Colonic mucosa (tissue), 4 donors: ENCODE data around the gene MDFI. TPM values are rescaled to one million over a fixed set of nuclear protein-coding genes. Genes with fewer than 3 reads are reported as not detected.

Experiments
- DNase-seq: peaks from one replicate; pipeline ENCODE4 v3.0.0-alpha.2; 2020
- H3K27ac ChIP-seq: fragments of 200-600 bp; one replicate; pipeline ENCODE4 v1.8.0; 2021
- H3K27me3 ChIP-seq: fragments of 200-600 bp; one replicate; pipeline ENCODE4 v1.8.0; 2021
- H3K36me3 ChIP-seq: fragments of 200-600 bp; one replicate; pipeline ENCODE4 v1.8.0; 2021
- H3K4me1 ChIP-seq: fragments of 200-600 bp; one replicate; pipeline ENCODE4 v1.8.0; 2021; ENCODE audit warnings: mild to moderate bottlenecking
- H3K4me3 ChIP-seq: fragments of 200-600 bp; one replicate; pipeline ENCODE4 v1.8.0; 2021
- H3K9ac ChIP-seq, 2 donors: one replicate each; pipeline ENCODE4 v1.7.0; 2013; ENCODE audit warnings: control low read depth in 2 of 2, low read depth in 2 of 2, low read length in 2 of 2
- H3K9me3 ChIP-seq: fragments of 200-600 bp; one replicate; pipeline ENCODE4 v1.8.0; 2021
- CTCF ChIP-seq: fragments of 200-600 bp; IDR thresholded peaks from one replicate; pipeline ENCODE4 v1.8.0; 2022; ENCODE audit warnings: antibody characterized with exemption, mild to moderate bottlenecking
- intact Hi-C: fragments of 100-400 bp; cut with DNase I; formaldehyde crosslinking; loops from one replicate; pipeline ENCODE4 v1.14.1; 2022
- total RNA-seq, 2 donors: library from RNA; stranded (reverse); fragmentation: NEBNext Ultra II Directional in 1 of 2; extraction: Animal tissue kit (Norgen Biotek cat#: 25700) in 1 of 2; gene quantifications; one replicate each; pipeline ENCODE4 v1.2.1, GENCODE V29; 2021
- donor health status: healthy.
- donor health status: DM: no; HTN: no; CAD: no.
- donor health status: DM: no; HTN: no; CAD: no.

MDFI gene
- total RNA-seq, 2 donors from 2014 or later = 1.1 to 1.9 TPM

- DNase-seq = no peak
- no peak overlapping the region for H3K27ac ChIP-seq
- H3K27me3 ChIP-seq = no peaks in the 10 kb centered on the region
- H3K36me3 ChIP-seq = no peaks in the 10 kb centered on the region
- no peaks in the 10 kb centered on the region for H3K4me1 ChIP-seq
- no peak for TF ChIP-seq CTCF
- H3K9me3 ChIP-seq = no peaks in the 10 kb centered on the region
- no peak overlapping the region for H3K9ac ChIP-seq
- H3K4me3 ChIP-seq = no peak overlapping the region
- intact Hi-C loops = no loop called here
These were observed 16.5 kb downstream of the MDFI start for GRCh38 chr6:41654698-41655151.

DNA sequence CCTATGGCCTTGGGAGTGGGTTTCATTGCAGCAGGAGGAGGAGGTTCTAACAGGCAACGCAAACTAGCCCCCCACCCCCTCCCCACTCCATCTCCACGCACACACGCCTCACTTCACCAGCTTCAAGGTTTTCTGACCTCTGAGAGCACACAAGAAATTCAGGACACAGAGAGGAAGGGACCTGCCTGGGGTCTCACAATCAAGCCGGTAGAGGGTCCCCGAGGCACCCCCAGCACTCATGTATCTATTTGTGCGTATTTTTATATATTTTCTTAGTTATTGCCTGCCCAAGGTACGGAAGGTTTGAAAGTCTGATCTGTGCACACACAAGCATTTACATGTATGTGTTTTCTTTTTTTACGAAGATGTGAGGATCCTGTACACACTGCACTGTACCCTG lies 16.9 kb downstream of the MDFI start:
- no peak for TF ChIP-seq CTCF
- Histone ChIP-seq H3K27me3 (no peaks in the 10 kb centered on the region), H3K4me3 (no peak overlapping the region), H3K27ac (no peak overlapping the region), H3K4me1 (no peaks in the 10 kb centered on the region), H3K9ac (no peak overlapping the region), H3K36me3 (no peaks in the 10 kb centered on the region), H3K9me3 (no peaks in the 10 kb centered on the region)
- no peak for DNase-seq
- intact Hi-C loops = no loop called here

DNA sequence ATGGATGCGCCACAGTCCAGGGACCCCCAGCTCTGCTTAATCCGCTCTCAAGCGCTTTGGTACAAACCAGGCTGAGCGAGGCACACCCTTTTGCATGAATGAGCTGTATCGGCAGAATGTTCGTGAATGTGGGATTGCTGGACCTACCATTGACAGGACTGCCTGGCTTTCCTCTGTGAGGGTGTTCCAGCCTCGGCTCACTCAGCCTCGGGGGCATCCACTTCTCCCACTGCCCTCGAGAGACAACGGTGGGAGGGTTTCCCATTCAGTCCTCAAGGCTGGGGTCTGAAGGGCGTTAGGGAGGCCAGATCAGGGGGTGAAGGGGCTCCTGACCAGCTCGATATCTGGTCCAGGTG lies 17.4 kb downstream of the MDFI start:
- no peaks in the 10 kb centered on the region for H3K27me3 ChIP-seq
- intact Hi-C loops = no loop called here
- H3K9me3 ChIP-seq = no peaks in the 10 kb centered on the region
- no peak overlapping the region for H3K9ac ChIP-seq
- H3K27ac ChIP-seq = no peak overlapping the region
- DNase-seq = no peak
- H3K4me3 ChIP-seq = no peak overlapping the region
- H3K36me3 ChIP-seq = no peaks in the 10 kb centered on the region
- no peak for TF ChIP-seq CTCF
- H3K4me1 ChIP-seq = no peaks in the 10 kb centered on the region

GRCh38 chr6:41656002-41656691 lies 17.9 kb downstream of the MDFI start:
- no peak for DNase-seq
- Histone ChIP-seq H3K9ac (no peak overlapping the region), H3K36me3 (no peaks in the 10 kb centered on the region), H3K27me3 (no peaks in the 10 kb centered on the region), H3K4me1 (no peaks in the 10 kb centered on the region), H3K9me3 (no peaks in the 10 kb centered on the region), H3K4me3 (no peak overlapping the region), H3K27ac (no peak overlapping the region)
- no peak for TF ChIP-seq CTCF
- intact Hi-C loops = no loop called here

DNA sequence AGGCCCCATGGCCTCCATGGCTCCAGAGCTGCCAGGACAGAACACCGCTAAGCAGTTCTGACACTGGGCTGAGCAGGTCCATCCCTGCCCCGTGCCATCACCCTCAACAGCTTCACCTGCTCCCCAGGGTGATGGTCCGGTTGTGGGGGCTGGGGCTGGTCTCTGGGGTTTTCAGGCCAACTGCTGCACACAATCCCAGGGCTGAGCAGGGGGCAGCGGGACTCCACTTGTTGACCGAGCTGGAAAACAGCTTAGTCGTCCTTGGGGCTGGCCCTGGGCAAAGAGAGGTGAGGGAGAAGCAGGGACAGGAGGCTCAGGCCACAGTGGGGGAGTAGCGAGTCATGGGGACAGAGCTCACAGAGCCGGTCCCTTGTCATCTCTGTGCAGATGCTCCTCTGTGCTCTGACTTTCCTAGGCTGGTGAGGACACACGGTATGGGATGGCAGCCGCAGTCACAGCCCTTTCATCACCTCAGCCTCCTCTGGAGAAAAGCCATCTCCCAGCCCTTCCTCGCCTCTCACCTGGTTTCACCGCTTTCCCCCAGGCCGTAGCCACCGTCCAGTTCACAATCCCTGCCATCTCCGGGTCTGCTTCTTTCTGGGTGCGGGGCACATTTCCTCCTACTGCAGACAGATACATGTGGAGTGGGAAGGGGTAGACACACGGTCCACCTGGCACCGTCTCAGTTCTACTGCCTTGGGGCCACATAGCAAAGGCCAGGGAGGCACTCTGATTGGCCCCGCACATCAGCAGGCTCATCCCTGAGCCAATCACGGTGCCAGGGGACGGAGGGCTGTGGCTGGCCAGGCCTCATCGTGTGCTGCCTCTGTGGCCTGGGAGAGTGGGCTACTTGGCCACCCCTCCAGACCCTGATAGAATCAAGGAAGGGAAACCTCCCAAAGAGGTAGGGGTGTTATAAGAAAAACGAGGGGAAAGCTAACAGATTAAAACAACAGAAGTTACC lies 19.1 kb downstream of the MDFI start:
- Histone ChIP-seq H3K9ac (no peak overlapping the region), H3K27me3 (no peaks in the 10 kb centered on the region), H3K9me3 (no peaks in the 10 kb centered on the region), H3K4me3 (no peak overlapping the region), H3K27ac (no peak overlapping the region), H3K4me1 (no peaks in the 10 kb centered on the region), H3K36me3 (no peaks in the 10 kb centered on the region)
- no peak for DNase-seq
- intact Hi-C loops = no loop called here
- no peak for TF ChIP-seq CTCF
